PC-3 (cell line): ENCODE data around the gene DYNLT2B. TPM values are rescaled to one million over a fixed set of nuclear protein-coding genes. Genes with fewer than 3 reads are reported as not detected.
A peak's percentile ranks its signal among the peaks of the same experiment; 100 is the strongest.
"Not testable (repeated sequence)": the region's sequence is repeated elsewhere in the genome, so short reads cannot be mapped to it uniquely, and the experiment has no call there.

Experiments used
- ATAC-seq: fragments of 200-7000 bp; cut with Tn5 transposase; 2 replicates; pipeline ENCODE4 v1.9.1; 2020; ENCODE audit warnings: mild to moderate bottlenecking, moderate library complexity
- BruUV-seq: library from RNA; stranded (reverse); fragments of 400-500 nt; replicated peaks from 2 replicates; lab custom pipeline; 2021; lab: Mats Ljungman, UMichigan
- CTCF ChIA-PET: fragments of 300-600 bp; sonication (Branson Sonifier 250); formaldehyde crosslinking; loops from one replicate; lab custom pipeline; 2022; ENCODE audit warnings: antibody characterized with exemption; lab: Charles Lee
- POLR2A ChIA-PET: fragments of 300-600 bp; sonication (Branson Sonifier 250); formaldehyde crosslinking; loops from one replicate; lab custom pipeline; 2022; ENCODE audit warnings: antibody characterized with exemption; ENCODE audit not compliant: unreplicated experiment; lab: Charles Lee
- DNase-seq: peaks from one replicate; pipeline ENCODE4 v3.0.0-alpha.2; 2015
- H2AFZ ChIP-seq: fragments of 300-600 bp; sonication (generic); 2 replicates; pipeline ENCODE4 v1.6.0; 2016; ENCODE audit warnings: antibody characterized with exemption, low read length
- H3F3A ChIP-seq: fragments of 300-600 bp; sonication (generic); one replicate; pipeline ENCODE4 v1.6.0; 2017; ENCODE audit warnings: antibody characterized with exemption, low read length, control low read depth, mild to moderate bottlenecking; ENCODE audit not compliant: unreplicated experiment
- H3K27ac ChIP-seq: fragments of 300-600 bp; sonication (generic); 2 replicates; pipeline ENCODE4 v1.5.1; 2016; ENCODE audit warnings: mild to moderate bottlenecking, low read length
- H3K27me3 ChIP-seq: fragments of 300-600 bp; sonication (generic); 2 replicates; pipeline ENCODE4 v1.6.1; 2016; ENCODE audit warnings: low read length, mixed read lengths
- H3K36me3 ChIP-seq: fragments of 300-600 bp; sonication (generic); 2 replicates; pipeline ENCODE4 v1.6.1; 2016; ENCODE audit warnings: low read depth, mixed run types, low read length, mixed read lengths
- H3K4me1 ChIP-seq: fragments of 300-600 bp; sonication (generic); 2 replicates; pipeline ENCODE4 v1.5.1; 2016; ENCODE audit warnings: low read length; ENCODE audit not compliant: insufficient read depth
- H3K4me2 ChIP-seq: fragments of 300-600 bp; sonication (generic); 2 replicates; pipeline ENCODE4 v1.6.0; 2016; ENCODE audit warnings: low read length
- H3K4me3 ChIP-seq: fragments of 300-600 bp; sonication (generic); 2 replicates; pipeline ENCODE4 v1.5.1; 2016; ENCODE audit warnings: mild to moderate bottlenecking, low read length, mixed read lengths
- H3K79me2 ChIP-seq: fragments of 300-600 bp; sonication (generic); 2 replicates; pipeline ENCODE4 v1.6.1; 2017; ENCODE audit warnings: low read length, mixed read lengths
- H3K9ac ChIP-seq: fragments of 300-600 bp; sonication (generic); 2 replicates; pipeline ENCODE4 v1.6.0; 2016; ENCODE audit warnings: mild to moderate bottlenecking, low read length
- H3K9me2 ChIP-seq: fragments of 300-600 bp; sonication (generic); replicated peaks from 2 replicates; pipeline ENCODE4 v1.6.1; 2016; ENCODE audit warnings: mixed run types, low read length, mixed read lengths
- H3K9me3 ChIP-seq: fragments of 300-600 bp; sonication (generic); 2 replicates; pipeline ENCODE4 v1.6.1; 2016; ENCODE audit warnings: low read length, mixed read lengths
- H4K20me1 ChIP-seq: fragments of 300-600 bp; sonication (generic); 2 replicates; pipeline ENCODE4 v1.6.1; 2016; ENCODE audit warnings: low read length, mixed read lengths
- CTCF ChIP-seq: fragments of 300-600 bp; sonication (generic); conservative IDR thresholded peaks from 2 replicates; pipeline ENCODE4 v1.5.1; 2017; ENCODE audit warnings: antibody characterized with exemption, low read depth, mild to moderate bottlenecking, low read length
- EZH2 ChIP-seq: fragments of 300-600 bp; sonication (generic); IDR thresholded peaks from one replicate; pipeline ENCODE4 v1.6.1; 2017; ENCODE audit warnings: antibody characterized with exemption, mild to moderate bottlenecking, low read length; ENCODE audit not compliant: unreplicated experiment
- EZH2phosphoT487 ChIP-seq: fragments of 300-600 bp; sonication (generic); IDR thresholded peaks from 2 replicates; pipeline ENCODE4 v1.6.1; 2018; ENCODE audit warnings: mild to moderate bottlenecking, antibody characterized with exemption, low read length, borderline replicate concordance
- intact Hi-C: fragments of 100-400 bp; cut with micrococcal nuclease; formaldehyde crosslinking; loops from 2 replicates; pipeline ENCODE4 v1.9.0; 2023
- total RNA-seq: library from RNA; depleted of rRNA; stranded (reverse); fragments of >200 nt; gene quantifications from 2 replicates; pipeline ENCODE4 v1.2.3, GENCODE V29; 2014

The DYNLT2B gene
- total RNA-seq, 1 experiment from 2014 or later: 19.8 TPM

DNA sequence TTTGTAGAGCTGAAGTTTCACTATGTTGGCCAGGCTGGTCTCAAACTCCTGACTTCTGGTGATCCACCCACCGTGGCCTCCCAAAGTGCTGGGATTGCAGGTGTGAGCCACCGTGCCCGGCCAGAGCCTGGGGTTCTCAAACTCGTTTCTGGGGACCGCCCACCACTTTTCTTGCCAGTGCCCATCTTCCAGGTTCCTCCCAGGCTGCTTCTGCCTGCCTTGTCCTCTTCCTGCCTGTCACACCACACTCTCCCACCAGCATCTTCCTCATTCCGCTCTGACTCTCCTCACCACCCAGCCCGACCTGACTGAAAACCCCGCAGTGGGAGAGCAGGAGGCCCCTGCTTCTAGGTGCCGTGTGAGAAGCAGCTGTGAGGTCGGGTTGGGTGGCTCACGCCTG, 3.1 kb upstream of the DYNLT2B start:
- Histone ChIP-seq H3K4me3 (no peak overlapping the region), H3K27ac (no peak overlapping the region), H3K27me3 (no peaks in the 10 kb centered on the region), H3F3A (no peaks in the 10 kb centered on the region), H3K4me1 (peaks cover 4% of the 10 kb centered on the region; the same call in 1 of the 2 replicates), H3K4me2 (no peak overlapping the region), H2AFZ (no peak overlapping the region), H3K79me2 (peaks cover 15% of the 10 kb centered on the region), H3K9ac (no peak overlapping the region), H3K36me3 (no peaks in the 10 kb centered on the region), H3K9me3 (no peaks in the 10 kb centered on the region), H4K20me1 (no peaks in the 10 kb centered on the region), H3K9me2 (no peaks in the 10 kb centered on the region)
- ATAC-seq: no peak
- intact Hi-C loops: no loop called here
- POLR2A ChIA-PET: no interaction called here
- no peak for DNase-seq
- no peak for TF ChIP-seq CTCF
- CTCF ChIA-PET: no interaction called here
- BruUV-seq: no TSS peak

GRCh38 chr3:196320137-196320536, 2.1 kb upstream of the DYNLT2B start:
- POLR2A ChIA-PET: interaction anchor here (0.6 kb wide), 1 partner anchor 22 kb away, joined by 3 read pairs; no protein-coding TSS in a partner anchor
- Histone ChIP-seq H3K9ac (no peak overlapping the region), H3K36me3 (no peaks in the 10 kb centered on the region), H3K9me2 (no peaks in the 10 kb centered on the region), H3K9me3 (no peaks in the 10 kb centered on the region), H3K4me3 (no peak overlapping the region), H4K20me1 (no peaks in the 10 kb centered on the region), H3F3A (no peaks in the 10 kb centered on the region), H3K4me2 (no peak overlapping the region), H3K4me1 (peaks cover 4% of the 10 kb centered on the region; the same call in 1 of the 2 replicates), H3K27me3 (no peaks in the 10 kb centered on the region), H2AFZ (no peak overlapping the region), H3K79me2 (peaks cover 15% of the 10 kb centered on the region), H3K27ac (no peak overlapping the region)
- DNase-seq (no peak), ATAC-seq (no peak)
- intact Hi-C loops: no loop called here
- no TSS peak for BruUV-seq
- TF ChIP-seq EZH2phosphoT487: no peak
- TF ChIP-seq CTCF: no peak
- TF ChIP-seq EZH2: no peak
- CTCF ChIA-PET: no interaction called here

GRCh38 chr3:196316799-196317686, 997 bp downstream of the DYNLT2B start:
- ATAC-seq, H3F3A ChIP-seq, H3K4me1 ChIP-seq, H4K20me1 ChIP-seq, H3K9me2 ChIP-seq, DNase-seq, BruUV-seq, H3K36me3 ChIP-seq, intact Hi-C loops, H3K9me3 ChIP-seq, H3K27me3 ChIP-seq: not testable (repeated sequence)
- Histone ChIP-seq H3K27ac (peak overlapping the region; percentile 77), H3K4me3 (peak overlapping the region; percentile 96), H3K9ac (peak overlapping the region; percentile 92), H3K79me2 (peaks cover 15% of the 10 kb centered on the region), H2AFZ (peak overlapping the region; percentile 98), H3K4me2 (peak overlapping the region; percentile 91)
- ChIA-PET POLR2A (interaction anchor here (0.8 kb wide), 1 partner anchor 297 kb away, joined by 8 read pairs; no protein-coding TSS in a partner anchor), CTCF (interaction anchor here (0.6 kb wide), 1 partner anchor 1212 kb away, joined by 3 read pairs; no protein-coding TSS in a partner anchor)
